GM13977 (cell line): ENCODE measurements around the gene ELOVL6.

Source experiments
- DNase-seq: peaks from one replicate; pipeline ENCODE4 v3.0.0; 2012; ENCODE audit warnings: low spot score
- CTCF ChIP-seq: IDR thresholded peaks from 2 replicates; pipeline ENCODE4 v1.5.1; 2012; ENCODE audit warnings: mild to moderate bottlenecking, control low read depth; ENCODE audit not compliant: insufficient read depth; ENCODE audit errors: extremely low read depth, missing control alignments
- in situ Hi-C: fragments of 300-500 bp; cut with MboI; formaldehyde crosslinking; loops from one replicate; pipeline ENCODE4 v1.12.0; 2022; ENCODE audit warnings: low sequenced_read_pairs, low pct_unique_long_range_greater_than_20kb, mixed read lengths, inconsistent platforms; ENCODE audit not compliant: unreplicated experiment

Gene ELOVL6

GRCh38 chr4:110156442-110156841 lies 42.0 kb downstream of the ELOVL6 start:
- in situ Hi-C loops: no loop called here
- TF ChIP-seq CTCF: no peak
- no peak for DNase-seq

GRCh38 chr4:110155654-110156053 lies 42.8 kb downstream of the ELOVL6 start:
- in situ Hi-C loops: no loop called here
- DNase-seq: no peak
- no peak for TF ChIP-seq CTCF

GRCh38 chr4:110154582-110154981 lies 43.8 kb downstream of the ELOVL6 start:
- in situ Hi-C loops: no loop called here
- TF ChIP-seq CTCF: no peak
- no peak for DNase-seq

- DNase-seq: no peak
- no peak for TF ChIP-seq CTCF
- in situ Hi-C loops: no loop called here
Observed at GRCh38 chr4:110152386-110152785, 46.0 kb downstream of the ELOVL6 start.

GRCh38 chr4:110149089-110149488 lies 49.3 kb downstream of the ELOVL6 start:
- in situ Hi-C loops: no loop called here
- TF ChIP-seq CTCF: no peak
- no peak for DNase-seq

- DNase-seq: no peak
- in situ Hi-C loops: no loop called here
- no peak for TF ChIP-seq CTCF
Observed at GRCh38 chr4:110142461-110142860, 56.0 kb downstream of the ELOVL6 start.

- in situ Hi-C loops: no loop called here
- no peak for DNase-seq
- no peak for TF ChIP-seq CTCF
Observed at GRCh38 chr4:110139815-110140214, 58.6 kb downstream of the ELOVL6 start.
